NCI-H187 (cell line): ENCODE data around the gene AMMECR1L.
A peak's percentile ranks its signal among the peaks of the same experiment; 100 is the strongest.
"Not testable (repeated sequence)": the region's sequence is repeated elsewhere in the genome, so short reads cannot be mapped to it uniquely, and the experiment has no call there.

Source experiments
- DNase-seq, 2 experiments: peaks; one replicate each; lab custom pipeline; 2025; lab: John Stamatoyannopoulos, UW

The AMMECR1L gene

DNA sequence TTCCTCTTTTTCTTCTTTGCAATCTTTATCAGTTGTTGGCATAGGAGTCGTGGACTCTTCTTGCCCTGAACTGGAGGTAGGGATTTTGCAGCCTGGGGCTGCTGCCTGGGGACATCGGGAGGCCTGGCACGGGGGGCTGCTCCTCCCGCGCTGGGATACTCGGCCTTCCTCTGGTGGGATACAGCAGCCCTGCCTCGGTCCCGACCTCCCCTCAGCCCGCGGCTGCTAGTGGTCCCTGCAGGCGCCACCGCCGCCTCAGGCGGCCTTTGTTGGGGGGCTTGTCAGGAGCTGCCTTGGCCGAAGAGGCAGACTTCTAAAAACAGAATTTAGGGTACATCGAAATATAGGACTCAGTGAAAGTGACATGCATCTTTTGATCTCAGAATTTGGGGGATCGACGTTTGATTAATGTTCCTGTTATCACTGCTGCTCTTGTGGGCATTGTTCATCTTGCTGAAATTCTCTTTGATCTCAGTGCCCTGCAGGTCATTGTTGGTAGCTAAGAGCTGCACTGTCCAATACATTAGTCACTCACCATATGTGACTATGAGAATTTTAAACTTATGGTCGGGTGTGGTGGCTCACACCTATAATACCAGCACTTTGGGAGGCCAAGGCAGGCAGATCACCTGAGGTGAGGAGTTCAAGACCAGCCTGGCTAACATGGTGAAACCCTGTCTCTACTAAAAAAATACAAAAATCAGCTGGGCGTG, 44.1 kb downstream of the AMMECR1L start:
- DNase-seq, result no peak

DNA sequence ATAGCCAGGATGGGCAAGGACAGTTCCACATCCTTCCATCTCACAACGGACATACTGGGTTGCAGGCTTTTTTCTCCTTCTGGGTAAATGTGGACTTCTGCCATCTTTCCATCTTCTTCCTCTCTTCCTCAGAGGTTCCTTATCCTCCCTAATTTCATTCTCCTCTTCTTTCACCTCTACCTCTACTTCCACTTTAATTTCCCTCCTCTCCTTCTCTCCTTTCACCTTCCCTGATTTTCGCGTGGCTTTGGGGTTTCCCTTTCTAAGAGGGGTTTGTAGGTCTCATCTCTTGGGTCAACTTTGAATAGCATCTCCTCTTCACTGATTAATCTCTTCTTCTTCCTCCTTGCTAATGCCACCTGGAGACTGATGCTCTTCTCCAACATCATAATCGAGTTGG, 44.9 kb downstream of the AMMECR1L start:
- DNase-seq, result no peak

DNA sequence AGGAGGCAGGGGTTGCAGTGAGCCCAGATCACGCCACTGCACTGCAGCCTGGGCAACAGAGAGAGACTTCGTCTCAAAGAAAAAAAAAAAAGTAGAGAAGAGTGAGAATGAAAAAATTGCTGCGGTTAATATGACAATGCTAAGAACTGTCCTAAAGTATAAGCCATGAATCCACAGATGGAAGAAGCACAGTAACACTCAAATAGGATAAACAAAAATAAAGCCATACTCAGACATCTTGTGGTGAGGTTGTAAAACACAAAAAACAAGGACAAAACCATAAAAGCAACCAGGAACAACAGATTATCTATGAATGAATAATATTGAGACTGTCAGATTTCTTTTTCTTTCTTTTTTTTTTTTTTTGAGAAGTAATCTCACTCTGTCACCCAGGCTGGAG, 50.8 kb downstream of the AMMECR1L start:
- no peak for DNase-seq

DNA sequence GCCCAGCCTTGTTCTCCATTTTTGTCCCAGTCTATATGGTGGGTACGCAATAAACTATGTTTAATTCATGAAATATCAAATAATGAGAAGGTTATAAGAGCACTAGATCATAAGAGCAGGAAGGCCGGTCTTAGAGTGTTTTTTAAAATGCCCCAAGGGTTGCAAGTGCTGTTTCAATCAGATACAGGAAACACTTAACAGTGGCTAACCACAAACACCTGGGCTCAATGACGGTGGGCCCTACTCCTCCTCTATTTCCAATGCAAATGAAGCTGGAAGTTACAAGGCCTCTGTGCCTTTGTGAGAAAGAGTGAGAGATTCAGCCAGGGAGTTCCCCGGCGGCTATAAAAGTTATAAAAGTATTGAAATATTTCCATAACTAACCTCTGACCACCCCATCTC, 55.9 kb downstream of the AMMECR1L start:
- peak in 1 of 2 experiments; percentile 3 for DNase-seq

DNA sequence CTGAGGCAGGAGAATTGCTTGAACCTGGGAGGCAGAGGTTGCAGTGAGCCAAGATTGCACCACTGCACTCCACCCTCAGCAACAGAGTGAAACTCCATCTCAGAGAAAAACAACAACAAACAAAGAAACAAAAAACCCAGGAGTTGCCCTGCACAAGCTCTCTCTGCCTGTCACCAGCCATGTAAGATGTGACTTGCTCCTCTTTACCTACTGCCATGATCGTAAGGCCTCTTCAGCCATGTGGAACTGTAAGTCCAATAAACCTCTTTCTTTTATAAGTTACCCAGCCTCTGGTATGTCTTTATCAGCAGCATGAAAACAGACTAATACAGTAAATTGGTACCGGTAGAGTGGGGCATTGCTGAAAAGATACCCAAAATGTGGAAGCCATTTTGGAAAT, 59.0 kb downstream of the AMMECR1L start:
- DNase-seq, result not testable (repeated sequence)

DNA sequence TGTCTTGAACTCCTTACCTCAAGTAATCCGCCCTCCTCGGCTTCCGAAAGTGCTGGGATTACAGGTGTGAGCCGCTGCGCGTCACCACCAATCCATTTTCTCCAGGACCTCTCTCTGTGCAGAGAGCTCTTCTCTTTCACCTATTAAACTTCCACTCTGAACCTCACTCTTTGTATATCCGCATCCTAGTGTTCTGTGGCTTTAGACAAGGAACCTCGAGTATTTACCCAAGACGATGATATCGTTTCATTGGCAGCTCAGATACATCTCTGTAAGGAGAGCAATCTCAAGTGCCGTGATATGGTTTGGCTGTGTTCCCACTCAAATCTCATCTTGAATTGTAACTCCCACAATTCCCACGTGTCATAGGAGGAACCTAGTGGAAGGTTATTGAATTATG, 59.7 kb downstream of the AMMECR1L start:
- DNase-seq, result peak; percentile 11 to 53

DNA sequence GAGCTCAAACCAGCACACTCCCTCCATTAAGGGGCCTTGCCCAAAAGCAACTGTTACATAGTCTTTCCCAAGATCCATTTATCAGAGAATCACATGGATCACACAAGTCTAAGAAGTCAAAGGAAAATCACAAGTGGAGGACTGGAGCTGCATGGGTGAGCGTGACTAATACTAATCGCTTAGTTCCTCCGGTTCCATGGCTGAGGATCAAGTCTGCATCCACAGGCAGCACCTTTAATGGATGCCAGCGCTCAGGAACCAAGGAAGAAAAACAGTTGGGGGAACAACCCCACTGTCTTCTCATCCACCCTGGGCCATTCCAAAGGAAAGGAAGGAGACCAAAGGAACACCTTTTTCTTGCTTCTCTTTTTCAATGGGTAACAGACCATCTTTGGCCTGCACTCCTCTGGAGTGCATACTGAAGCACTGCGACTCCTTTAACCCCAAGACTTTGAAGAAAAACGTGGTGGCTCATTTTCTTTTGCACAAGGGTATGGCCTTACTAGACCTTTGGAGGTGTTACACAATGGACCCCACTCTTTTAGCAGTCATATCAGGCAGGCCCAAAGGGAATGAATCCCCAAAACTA, 65.6 kb downstream of the AMMECR1L start:
- no peak for DNase-seq

DNA sequence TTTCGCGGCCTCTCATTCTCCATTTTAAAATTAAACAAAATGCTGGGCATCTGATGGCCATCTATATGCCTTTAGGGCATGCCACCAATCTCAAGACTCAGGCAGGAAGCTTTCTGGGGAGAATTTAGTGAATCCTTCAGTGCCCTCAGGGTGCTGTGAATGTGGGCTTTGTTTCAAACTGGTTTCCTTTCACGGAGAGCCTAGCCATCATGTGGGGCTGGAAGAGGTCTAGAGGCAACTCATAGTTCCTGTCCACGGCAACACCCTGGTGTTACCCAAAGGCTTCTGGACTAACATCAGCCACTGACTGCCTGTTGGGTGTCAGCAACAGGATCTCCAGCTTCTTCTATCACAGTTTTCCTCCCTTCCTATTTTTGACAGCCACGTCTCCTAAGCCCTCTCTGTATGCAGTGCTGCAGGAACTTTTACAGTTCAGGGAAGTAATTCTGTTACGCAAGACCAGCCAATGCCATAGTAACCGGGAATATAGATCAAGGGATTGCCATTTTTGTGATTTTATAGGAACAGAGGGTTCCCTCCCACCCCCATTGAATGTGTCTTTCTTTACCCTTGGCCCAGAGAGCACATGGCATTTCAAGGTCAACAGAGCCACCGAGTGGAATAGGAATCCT, 66.8 kb downstream of the AMMECR1L start:
- DNase-seq, result no peak

DNA sequence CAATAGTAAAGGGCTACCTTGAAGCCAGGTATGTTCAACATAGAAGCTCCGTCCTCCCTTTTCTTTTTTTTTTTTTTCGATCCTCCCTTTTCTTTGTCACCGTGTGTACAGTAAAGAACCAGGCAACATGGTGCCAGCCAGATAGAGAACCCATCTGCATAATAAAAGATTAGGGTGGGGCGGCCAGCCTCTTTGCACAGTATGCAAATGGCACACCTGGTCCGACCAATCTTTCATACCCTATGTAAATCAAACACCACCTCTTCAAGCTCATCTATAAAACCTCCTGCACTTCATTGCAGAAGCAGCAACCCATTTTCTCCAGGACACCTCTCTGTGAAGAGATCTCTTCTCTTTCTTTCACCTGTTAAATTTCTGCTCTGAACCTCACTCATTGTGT, 67.5 kb downstream of the AMMECR1L start:
- DNase-seq, result no peak

DNA sequence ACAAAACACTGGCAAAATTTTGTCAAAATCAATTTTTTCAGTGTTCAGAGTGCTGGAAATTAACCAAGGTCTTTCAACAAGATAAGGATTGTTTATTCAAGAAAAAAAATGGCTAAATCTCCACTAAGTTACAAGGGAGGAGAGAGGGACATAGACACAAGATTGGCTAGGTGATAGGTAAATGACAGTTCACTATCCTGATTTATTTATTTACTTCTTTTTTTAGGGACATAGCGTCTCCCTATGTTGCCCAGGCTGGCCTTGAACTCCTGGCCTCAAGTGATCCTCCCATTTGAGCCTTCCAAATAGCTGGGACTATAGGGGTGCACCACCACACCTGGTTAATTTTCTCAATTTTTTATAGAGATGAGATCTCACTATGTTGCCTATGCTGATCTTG, 71.1 kb downstream of the AMMECR1L start:
- no peak for DNase-seq

DNA sequence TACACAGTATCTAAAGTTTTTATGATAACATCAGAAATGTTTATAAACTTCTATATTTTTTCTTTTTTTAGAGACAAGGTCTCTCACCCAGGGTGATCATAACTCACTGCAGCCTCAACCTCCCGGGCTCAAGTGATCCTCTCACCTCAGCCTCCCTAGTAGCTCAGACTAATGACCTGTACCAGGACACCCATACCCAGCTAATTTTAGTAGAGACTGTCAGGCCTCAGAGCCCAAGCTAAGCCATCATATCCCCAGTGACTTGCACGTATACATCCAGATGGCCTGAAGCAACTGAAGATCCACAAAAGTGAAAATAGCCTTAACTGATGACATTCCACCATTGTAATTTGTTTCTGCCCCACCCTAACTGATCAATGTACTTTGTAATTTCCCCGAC, 73.3 kb downstream of the AMMECR1L start:
- DNase-seq, result not testable (repeated sequence)
